DOHH2 (cell line): ENCODE data around the gene ASPM.

Experiments
- CTCF ChIP-seq: fragments of 200-600 bp; sonication (generic); IDR thresholded peaks from one replicate; pipeline ENCODE4 v1.5.1; 2014; ENCODE audit warnings: antibody characterized with exemption, mild to moderate bottlenecking, low read depth, low read length; ENCODE audit not compliant: poor library complexity, severe bottlenecking
- EZH2phosphoT487 ChIP-seq: fragments of 200-600 bp; sonication (generic); IDR thresholded peaks from 2 replicates; pipeline ENCODE4 v1.6.1; 2017; ENCODE audit warnings: borderline replicate concordance, mild to moderate bottlenecking, antibody characterized with exemption, low read length, moderate library complexity, mixed read lengths

GRCh38 chr1:197152662-197153061 lies 6.2 kb upstream of the ASPM start:
- TF ChIP-seq EZH2phosphoT487 (no peak), CTCF (no peak)
